Posterior cingulate gyrus (tissue), 11 donors: ENCODE data around the gene TSPYL2.

ENCODE experiments used
- DNase-seq, 10 donors: peaks; one replicate each; pipeline versions ENCODE4 v3.0.0 to v3.0.0-alpha.2; 2020 to 2021; ENCODE audit warnings: mixed read lengths in 3 of 10
- intact Hi-C: fragments of 100-400 bp; cut with DNase I; formaldehyde crosslinking; loops from one replicate; pipeline ENCODE4 v1.15.1; 2023

The TSPYL2 gene

DNA sequence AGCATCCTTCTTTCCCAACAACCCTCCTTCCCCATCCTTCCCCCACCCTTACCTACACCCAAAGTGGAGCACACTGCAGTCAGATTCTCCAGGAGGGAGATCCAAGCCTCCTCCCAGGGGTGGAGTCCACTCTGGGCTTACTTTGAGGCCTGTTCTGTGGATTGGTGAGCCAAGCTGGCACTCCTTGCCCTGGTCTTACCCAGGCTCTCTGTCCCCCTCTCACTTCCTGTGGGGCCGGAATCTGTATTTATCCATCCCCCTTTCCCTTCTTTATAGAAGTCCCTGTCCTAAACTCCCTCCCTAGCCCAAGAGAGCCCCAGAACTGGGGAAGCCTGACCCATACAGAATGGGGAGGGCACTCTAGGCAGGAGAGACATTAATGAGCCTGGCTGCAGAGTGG lies 3.2 kb upstream of the TSPYL2 start:
- DNase-seq = no peak
- intact Hi-C loops = no loop called here

GRCh38 chrX:53080628-53081580 lies 1.3 kb upstream of the TSPYL2 start:
- intact Hi-C loops = no loop called here
- DNase-seq = no peak

GRCh38 chrX:53082773-53083616 lies 828 bp downstream of the TSPYL2 start:
- peak in 2 of 10 donors; percentile 79 to 88 for DNase-seq
- intact Hi-C loops = no loop called here

GRCh38 chrX:53084043-53084570 lies 1.9 kb downstream of the TSPYL2 start:
- DNase-seq = peak in 1 of 10 donors; percentile 40
- intact Hi-C loops = no loop called here

GRCh38 chrX:53084863-53085262 lies 2.7 kb downstream of the TSPYL2 start:
- intact Hi-C loops = no loop called here
- peak in 1 of 10 donors; percentile 42 for DNase-seq

DNA sequence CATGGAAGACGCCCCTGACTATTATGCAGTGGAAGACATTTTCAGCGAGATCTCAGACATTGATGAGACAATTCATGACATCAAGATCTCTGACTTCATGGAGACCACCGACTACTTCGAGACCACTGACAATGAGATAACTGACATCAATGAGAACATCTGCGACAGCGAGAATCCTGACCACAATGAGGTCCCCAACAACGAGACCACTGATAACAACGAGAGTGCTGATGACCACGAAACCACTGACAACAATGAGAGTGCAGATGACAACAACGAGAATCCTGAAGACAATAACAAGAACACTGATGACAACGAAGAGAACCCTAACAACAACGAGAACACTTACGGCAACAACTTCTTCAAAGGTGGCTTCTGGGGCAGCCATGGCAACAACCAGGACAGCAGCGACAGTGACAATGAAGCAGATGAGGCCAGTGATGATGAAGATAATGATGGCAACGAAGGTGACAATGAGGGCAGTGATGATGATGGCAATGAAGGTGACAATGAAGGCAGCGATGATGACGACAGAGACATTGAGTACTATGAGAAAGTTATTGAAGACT lies 3.6 kb downstream of the TSPYL2 start:
- intact Hi-C loops = no loop called here
- DNase-seq = peak in 1 of 10 donors; percentile 15

- intact Hi-C loops = no loop called here
- peak in 4 of 10 donors; percentile 42 to 69 (median 51) for DNase-seq
Measured at GRCh38 chrX:53086464-53086863, 4.3 kb downstream of the TSPYL2 start.

GRCh38 chrX:53087388-53087831 lies 5.2 kb downstream of the TSPYL2 start:
- intact Hi-C loops = no loop called here
- DNase-seq = peak in 1 of 10 donors; percentile 47

GRCh38 chrX:53088136-53088974 lies 6.2 kb downstream of the TSPYL2 start:
- intact Hi-C loops = no loop called here
- DNase-seq = peak; percentile 53 to 97 (median 82)

DNA sequence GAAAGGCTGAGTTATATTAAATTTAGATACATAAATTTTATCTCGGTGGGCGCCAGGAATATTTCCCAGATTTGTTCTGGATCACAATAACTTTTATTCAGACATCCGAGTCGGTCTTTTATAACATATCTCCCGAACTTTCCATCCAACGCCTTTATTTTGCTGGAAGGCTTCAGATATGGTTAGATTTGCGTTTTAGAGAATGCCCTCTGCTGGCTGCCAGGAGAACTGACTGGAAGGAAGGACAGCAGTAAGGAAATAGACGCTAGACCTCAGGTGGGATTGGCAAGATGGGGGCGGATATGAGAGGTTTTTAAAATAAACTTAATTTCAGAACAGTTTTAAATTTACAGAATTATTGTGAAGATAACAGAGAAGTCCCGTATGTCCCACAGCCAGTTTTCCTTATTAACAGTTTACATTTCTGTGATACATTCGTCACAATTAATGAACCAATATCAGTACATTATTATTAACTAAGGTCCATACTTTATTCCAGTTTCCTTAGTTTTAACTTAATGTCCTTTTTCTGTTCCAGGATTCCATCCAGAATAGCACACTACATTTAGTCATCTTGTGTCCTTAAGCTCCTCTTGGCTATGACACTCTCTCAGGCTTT lies 7.2 kb downstream of the TSPYL2 start:
- peak in 5 of 10 donors; percentile 34 to 81 (median 49) for DNase-seq

GRCh38 chrX:53089925-53090324 lies 7.8 kb downstream of the TSPYL2 start:
- intact Hi-C loops = no loop called here
- no peak for DNase-seq

More for the DNA sequence above, 7.2 kb downstream of the TSPYL2 start:
- intact Hi-C loops = no loop called here

GRCh38 chrX:53091354-53091753 lies 9.2 kb downstream of the TSPYL2 start:
- intact Hi-C loops = no loop called here
- peak in 1 of 10 donors; percentile 24 for DNase-seq

DNA sequence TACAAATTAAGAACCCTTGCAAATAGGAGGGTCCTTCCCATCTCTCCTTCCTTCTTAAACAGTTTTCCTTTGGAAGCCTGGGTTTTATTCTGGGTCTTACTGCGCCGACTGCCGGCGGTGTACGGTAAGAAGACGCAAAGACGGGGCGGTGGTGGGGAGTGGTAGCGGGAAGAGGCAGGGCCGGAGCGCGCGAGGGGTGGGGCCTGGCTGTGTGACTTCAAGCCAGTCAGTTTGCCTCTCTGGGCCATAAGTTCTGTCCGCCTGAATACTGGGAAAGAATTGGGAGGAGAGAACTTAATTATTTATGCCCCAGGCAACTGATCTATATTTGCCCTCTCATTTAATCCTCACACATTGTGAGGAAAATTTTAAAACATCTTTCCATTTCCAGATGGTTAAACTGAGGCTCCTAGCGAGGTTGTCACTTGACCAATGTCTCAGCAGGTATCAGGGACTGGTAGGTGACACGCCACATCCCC lies 11.0 kb downstream of the TSPYL2 start:
- intact Hi-C loops = no loop called here
- DNase-seq = peak in 9 of 10 donors; percentile 50 to 96 (median 70)

- peak; percentile 73 to 97 (median 76) for DNase-seq
- intact Hi-C loops = no loop called here
Measured at GRCh38 chrX:53093748-53094581, 11.8 kb downstream of the TSPYL2 start, which contains the start of gene KANTR. TSS of gene KANTR (plus strand) at chrX:53094142. CDS start at chrX:53124273, 30,131 bp downstream.

GRCh38 chrX:53094582-53094905 lies 12.4 kb downstream of the TSPYL2 start:
- no peak for DNase-seq
- intact Hi-C loops = no loop called here

GRCh38 chrX:53095796-53096195 lies 13.6 kb downstream of the TSPYL2 start:
- no peak for DNase-seq
- intact Hi-C loops = no loop called here

GRCh38 chrX:53114864-53115549 lies 32.8 kb downstream of the TSPYL2 start:
- intact Hi-C loops = no loop called here
- no peak for DNase-seq

- intact Hi-C loops = no loop called here
- no peak for DNase-seq
Measured at GRCh38 chrX:53115550-53115874, 33.3 kb downstream of the TSPYL2 start.
